CD14-positive monocyte (primary cell): ENCODE results near the gene DNAJB12. TPM values are rescaled to one million over a fixed set of nuclear protein-coding genes. Genes with fewer than 3 reads are reported as not detected.

Experiments
- DNase-seq, 3 donors: peaks; one replicate each; pipeline ENCODE4 v3.0.0-alpha.2; 2011 to 2022
- H2AFZ ChIP-seq: 2 replicates; pipeline ENCODE4 v1.6.0; 2012; ENCODE audit warnings: mild to moderate bottlenecking, low read depth, low read length, inconsistent platforms; ENCODE audit not compliant: insufficient read depth, poor library complexity, severe bottlenecking
- H3K27ac ChIP-seq, 2 donors: 1 replicate in 1 of 2; 2 replicates in 1 of 2; pipeline ENCODE4 v1.5.1; 2012 to 2013; ENCODE audit warnings: low read length in 2 of 2, control low read depth in 1 of 2, inconsistent platforms in 1 of 2, low read depth in 1 of 2, mild to moderate bottlenecking in 1 of 2
- H3K27me3 ChIP-seq, 2 donors: one replicate each; pipeline versions ENCODE4 v1.6.0 to v1.6.1; 2011 to 2013; ENCODE audit warnings: low read length in 2 of 2; ENCODE audit not compliant: control insufficient read depth in 2 of 2, insufficient read depth in 2 of 2
- H3K36me3 ChIP-seq, 2 donors: replicated peaks in 1 of 2; 1 replicate in 1 of 2; 2 replicates in 1 of 2; pipeline versions ENCODE4 v1.5.1 to v1.6.1; 2012 to 2013; ENCODE audit warnings: low read length in 2 of 2, control low read depth in 1 of 2, inconsistent platforms in 1 of 2, mild to moderate bottlenecking in 1 of 2; ENCODE audit not compliant: insufficient read depth in 2 of 2, control insufficient read depth in 1 of 2
- H3K4me1 ChIP-seq, 2 donors: 1 replicate in 1 of 2; 2 replicates in 1 of 2; pipeline versions ENCODE4 v1.5.1 to v1.6.1; 2012 to 2013; ENCODE audit warnings: low read length in 2 of 2, control low read depth in 1 of 2, inconsistent platforms in 1 of 2, mild to moderate bottlenecking in 1 of 2, moderate library complexity in 1 of 2; ENCODE audit not compliant: insufficient read depth in 2 of 2, control insufficient read depth in 1 of 2
- H3K4me2 ChIP-seq: replicated peaks from 2 replicates; pipeline ENCODE3; 2012; ENCODE audit warnings: low read length, moderate library complexity, mild to moderate bottlenecking; ENCODE audit not compliant: poor library complexity, severe bottlenecking; ENCODE audit errors: extremely low read depth
- H3K4me3 ChIP-seq, 3 experiments: fragments of 200-600 bp in 1 of 3; sonication (generic) in 1 of 3; replicated peaks in 1 of 3; 1 replicate in 2 of 3; 2 replicates in 1 of 3; pipeline ENCODE4 v1.5.1; 2011 to 2013; ENCODE audit warnings: low read length in 3 of 3, mild to moderate bottlenecking in 3 of 3, control low read depth in 2 of 3, low read depth in 2 of 3, inconsistent platforms in 1 of 3, moderate library complexity in 1 of 3
- H3K79me2 ChIP-seq: 2 replicates; pipeline ENCODE4 v1.6.0; 2012; ENCODE audit warnings: mild to moderate bottlenecking, control low read depth, inconsistent platforms, low read length, moderate library complexity; ENCODE audit not compliant: insufficient read depth
- H3K9ac ChIP-seq: 2 replicates; pipeline ENCODE4 v1.6.0; 2017; ENCODE audit warnings: low read length, mild to moderate bottlenecking; ENCODE audit not compliant: insufficient read depth, poor library complexity, severe bottlenecking
- H3K9me3 ChIP-seq, 2 donors: replicated peaks in 1 of 2; 1 replicate in 1 of 2; 2 replicates in 1 of 2; pipeline versions ENCODE4 v1.5.1 to v1.6.1; 2012 to 2013; ENCODE audit warnings: low read length in 2 of 2, control low read depth in 1 of 2; ENCODE audit not compliant: control insufficient read depth in 1 of 2, insufficient read depth in 1 of 2
- H4K20me1 ChIP-seq: 2 replicates; pipeline ENCODE4 v1.6.0; 2012; ENCODE audit warnings: mild to moderate bottlenecking, low read length, control low read depth, moderate library complexity; ENCODE audit not compliant: insufficient read depth
- H3K27ac Mint-ChIP-seq, 7 donors: one replicate each; pipeline ENCODE4 v1.8.0; 2020; ENCODE audit warnings: mild to moderate bottlenecking in 7 of 7, mixed read lengths in 7 of 7, moderate library complexity in 6 of 7, inconsistent platforms in 2 of 7
- H3K27me3 Mint-ChIP-seq, 3 donors: one replicate each; pipeline ENCODE4 v1.8.0; 2021 to 2022; ENCODE audit warnings: low read depth in 3 of 3, mild to moderate bottlenecking in 3 of 3, mixed read lengths in 3 of 3, moderate library complexity in 3 of 3, inconsistent platforms in 1 of 3
- H3K36me3 Mint-ChIP-seq, 2 donors: one replicate each; pipeline ENCODE4 v1.8.0; 2020; ENCODE audit warnings: mixed read lengths in 2 of 2, inconsistent platforms in 1 of 2, mild to moderate bottlenecking in 1 of 2
- H3K4me1 Mint-ChIP-seq: one replicate; pipeline ENCODE4 v1.8.0; 2020; ENCODE audit warnings: mild to moderate bottlenecking, mixed read lengths
- H3K4me3 Mint-ChIP-seq, 2 donors: one replicate each; pipeline ENCODE4 v1.8.0; 2020; ENCODE audit warnings: mild to moderate bottlenecking in 2 of 2, mixed read lengths in 2 of 2, moderate library complexity in 1 of 2
- H3K9me3 Mint-ChIP-seq, 7 donors: one replicate each; pipeline ENCODE4 v1.8.0; 2020 to 2022; ENCODE audit warnings: mixed read lengths in 7 of 7, mild to moderate bottlenecking in 6 of 7, moderate library complexity in 6 of 7, inconsistent platforms in 2 of 7
- CTCF ChIP-seq: fragments of 200-600 bp; IDR thresholded peaks from one replicate; pipeline ENCODE4 v1.8.0; 2022; ENCODE audit warnings: antibody characterized with exemption, mild to moderate bottlenecking
- WGBS: methylation state at CpG from one replicate; pipeline ENCODE4 v1.1.5; 2013; ENCODE audit warnings: missing lambda C conversion rate; ENCODE audit not compliant: insufficient coverage; 5-methylcytosine and 5-hydroxymethylcytosine counted together
- intact Hi-C, 2 donors: fragments of 100-400 bp; cut with micrococcal nuclease; formaldehyde crosslinking; loops; one replicate each; pipeline versions ENCODE4 v1.15.0 to v1.15.1; 2023
- polyA plus RNA-seq, 3 donors: library from polyadenylated mRNA; depleted of rRNA in 1 of 3; unstranded in 2 of 3; stranded (reverse) in 1 of 3; fragments of 300-500 nt in 2 of 3; fragments of >200 nt in 1 of 3; fragmentation: Illumina TruSeq in 2 of 3; gene quantifications; 1 replicate in 2 of 3; 2 replicates in 1 of 3; pipeline ENCODE4 v1.2.3, GENCODE V29; 2012 to 2021

The DNAJB12 gene
- polyA plus RNA-seq, 3 donors = 26.5 to 42.5 (median 37.9) TPM

GRCh38 chr10:72379776-72380175 is 25.1 kb upstream of the DNAJB12 start:
- Histone ChIP-seq H3K27ac (no peak overlapping the region), H3K9me3 (no peaks in the 10 kb centered on the region), H3K36me3 (peaks cover 10 to 47% of the 10 kb centered on the region in 2 donors), H3K9ac (no peak overlapping the region), H4K20me1 (no peaks in the 10 kb centered on the region), H3K4me2 (no peak overlapping the region), H3K4me1 (peaks cover 1 to 5% of the 10 kb centered on the region in 2 donors), H2AFZ (no peak overlapping the region), H3K27me3 (no peaks in the 10 kb centered on the region), H3K79me2 (no peaks in the 10 kb centered on the region), H3K4me3 (no peak overlapping the region)
- no peak overlapping the region for H3K4me3 Mint-ChIP-seq
- no peak for TF ChIP-seq CTCF
- peak overlapping the region in 1 of 7 donors; percentile 72 for H3K27ac Mint-ChIP-seq
- H3K9me3 Mint-ChIP-seq = peaks cover 0 to 3% (median 0%) of the 10 kb centered on the region in 7 donors
- H3K4me1 Mint-ChIP-seq = peaks cover 17% of the 10 kb centered on the region
- 100% methylated on average over 1 of the region's 2 CpGs for WGBS
- no peaks in the 10 kb centered on the region for H3K27me3 Mint-ChIP-seq
- peaks cover 43 to 63% of the 10 kb centered on the region in 2 donors for H3K36me3 Mint-ChIP-seq
- intact Hi-C loops = loop anchor here in 1 of 2 donors (10.0 kb wide), 1 partner anchor 175 kb away; no protein-coding TSS in a partner anchor
- no peak for DNase-seq

- H3K9ac ChIP-seq = no peak overlapping the region
- 81% methylated on average over 2 of the region's 2 CpGs for WGBS
- peaks cover 13 to 54% of the 10 kb centered on the region in 2 donors for H3K36me3 ChIP-seq
- no peaks in the 10 kb centered on the region for H3K9me3 ChIP-seq
- DNase-seq = no peak
- Mint-ChIP-seq H3K36me3 (peaks cover 48 to 69% of the 10 kb centered on the region in 2 donors), H3K27ac (peak overlapping the region in 3 of 7 donors; percentile 8 to 42 (median 21)), H3K9me3 (peaks cover 0 to 3% (median 0%) of the 10 kb centered on the region in 7 donors), H3K4me1 (peaks cover 14% of the 10 kb centered on the region), H3K4me3 (no peak overlapping the region), H3K27me3 (no peaks in the 10 kb centered on the region)
- H3K79me2 ChIP-seq = no peaks in the 10 kb centered on the region
- H3K27me3 ChIP-seq = no peaks in the 10 kb centered on the region
- H3K27ac ChIP-seq = peak overlapping the region in 1 of 2 donors; percentile 53
- H3K4me3 ChIP-seq = no peak overlapping the region
- H3K4me2 ChIP-seq = no peak overlapping the region
- peaks cover 0 to 3% of the 10 kb centered on the region in 2 donors for H3K4me1 ChIP-seq
- no peak for TF ChIP-seq CTCF
- H2AFZ ChIP-seq = no peak overlapping the region
- no peaks in the 10 kb centered on the region for H4K20me1 ChIP-seq
- intact Hi-C loops = no loop called here
These were observed 24.3 kb upstream of the DNAJB12 start for GRCh38 chr10:72379062-72379461.
